ENCODE results near the gene PIK3C3. TPM values are rescaled to one million over a fixed set of nuclear protein-coding genes. Genes with fewer than 3 reads are reported as not detected.

The PIK3C3 gene
- total and polyA plus RNA-seq, 4 donors, result 12.2 to 25.8 (median 15.8) TPM

GRCh38 chr18:41917181-41917580, 37.9 kb upstream of the PIK3C3 start:
- no peaks in the 10 kb centered on the region for H3K36me3 ChIP-seq (ENCODE audit: control insufficient read depth in 4 of 4, insufficient read depth in 3 of 4, low read depth in 1 of 4, low read length in 3 of 4)
- no peak for DNase-seq (ENCODE audit: low spot score)
- H3K27me3 ChIP-seq (ENCODE audit: control insufficient read depth in 4 of 4, insufficient read depth in 4 of 4, low read length in 3 of 4), result peaks cover 0 to 3% (median 0%) of the 10 kb centered on the region in 4 donors
- no peaks in the 10 kb centered on the region for H3K9me3 ChIP-seq (ENCODE audit: control insufficient read depth in 4 of 4, low read length in 3 of 4)
- no peak overlapping the region for H3K4me3 ChIP-seq (ENCODE audit: low read depth in 1 of 3, low read length in 3 of 3)
- no peak overlapping the region for H3K9ac ChIP-seq (ENCODE audit: low read depth in 1 of 2, low read length in 2 of 2)
- H3K4me1 ChIP-seq (ENCODE audit: control insufficient read depth in 4 of 4, insufficient read depth in 4 of 4, low read length in 3 of 4), result no peaks in the 10 kb centered on the region
- 92% methylated on average over 3 of the region's 3 CpGs for WGBS
- H3K27ac ChIP-seq (ENCODE audit: low read depth in 1 of 2, low read length in 2 of 2), result no peak overlapping the region
- no peak for TF ChIP-seq ATF3 (IDR thresholded peaks at IDR 0.05)
- TF ChIP-seq FOXA2 (IDR thresholded peaks at IDR 0.05), result no peak
- TF ChIP-seq CTCF (IDR thresholded peaks at IDR 0.05; ENCODE audit: low read depth, low read length, missing input control), result no peak

- WGBS, result 89% methylated on average over 7 of the region's 7 CpGs
- Histone ChIP-seq H3K27me3 (ENCODE audit: control insufficient read depth in 4 of 4, insufficient read depth in 4 of 4, low read length in 3 of 4) (no peaks in the 10 kb centered on the region), H3K9ac (ENCODE audit: low read depth in 1 of 2, low read length in 2 of 2) (no peak overlapping the region), H3K4me1 (ENCODE audit: control insufficient read depth in 4 of 4, insufficient read depth in 4 of 4, low read length in 3 of 4) (no peaks in the 10 kb centered on the region), H3K4me3 (ENCODE audit: low read depth in 1 of 3, low read length in 3 of 3) (no peak overlapping the region), H3K36me3 (ENCODE audit: control insufficient read depth in 4 of 4, insufficient read depth in 3 of 4, low read depth in 1 of 4, low read length in 3 of 4) (no peaks in the 10 kb centered on the region), H3K9me3 (ENCODE audit: control insufficient read depth in 4 of 4, low read length in 3 of 4) (no peaks in the 10 kb centered on the region), H3K27ac (ENCODE audit: low read depth in 1 of 2, low read length in 2 of 2) (no peak overlapping the region)
- TF ChIP-seq JUND (IDR thresholded peaks at IDR 0.05), result no peak
- no peak for TF ChIP-seq MAX (IDR thresholded peaks at IDR 0.05)
- no peak for TF ChIP-seq HNF4A (conservative IDR thresholded peaks at IDR 0.05)
- TF ChIP-seq RAD21 (IDR thresholded peaks at IDR 0.05), result no peak
- TF ChIP-seq TAF1 (conservative IDR thresholded peaks at IDR 0.05), result no peak
- TF ChIP-seq NR2F2 (IDR thresholded peaks at IDR 0.05), result no peak
- TF ChIP-seq SP1 (IDR thresholded peaks at IDR 0.05), result no peak
- TF ChIP-seq REST (IDR thresholded peaks at IDR 0.05), result no peak
- no peak for TF ChIP-seq ZBTB33 (IDR thresholded peaks at IDR 0.05)
- no peak for TF ChIP-seq YY1 (IDR thresholded peaks at IDR 0.05)
- TF ChIP-seq FOXA2 (IDR thresholded peaks at IDR 0.05), result no peak
- TF ChIP-seq ATF3 (IDR thresholded peaks at IDR 0.05), result no peak
- TF ChIP-seq GABPA (IDR thresholded peaks at IDR 0.05 in 1 of 2, conservative IDR thresholded peaks at IDR 0.05 in 1 of 2), result no peak
- TF ChIP-seq CTCF (IDR thresholded peaks at IDR 0.05; ENCODE audit: low read depth, low read length, missing input control), result no peak
- no peak for DNase-seq (ENCODE audit: low spot score)
Observed at GRCh38 chr18:41921770-41922169, 33.3 kb upstream of the PIK3C3 start.
